Measurements from ENCODE around the gene WNT1.
A peak's percentile ranks its signal among the peaks of the same experiment; 100 is the strongest.

The WNT1 gene

DNA sequence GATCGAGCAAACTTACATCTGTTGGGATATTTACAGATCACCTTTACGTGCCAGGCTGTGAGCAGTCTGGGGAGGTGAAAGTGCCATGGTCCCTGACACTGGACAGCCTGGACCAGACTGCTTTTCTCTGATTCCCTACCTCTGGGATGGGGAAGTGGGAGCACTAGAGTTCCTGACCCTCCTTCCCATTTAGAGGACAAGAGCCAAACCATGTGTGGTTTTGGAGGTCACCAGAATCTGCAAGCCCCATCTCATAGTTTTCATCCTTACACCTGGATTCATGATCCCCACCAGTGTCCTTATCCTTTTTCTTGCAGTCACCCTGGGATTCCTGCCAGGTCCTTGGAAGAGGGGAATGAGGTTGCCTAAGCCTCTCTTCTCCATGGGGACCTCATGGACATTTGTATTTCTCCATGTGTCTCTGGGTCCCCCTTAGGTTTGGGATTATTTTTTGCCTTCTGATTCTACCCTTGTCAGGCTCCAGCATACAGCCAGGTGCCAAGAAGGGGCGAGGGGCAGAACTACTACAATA, 5.1 kb upstream of the WNT1 start:
- Histone ChIP-seq H3K9me3 (ENCODE audit: insufficient read depth, low read depth, low read length) (no peaks in the 10 kb centered on the region), H3K9me2 (replicated peaks; ENCODE audit: low read depth, low read length) (no peaks in the 10 kb centered on the region), H3K4me1 (ENCODE audit: insufficient read depth, low read length, poor library complexity, severe bottlenecking) (peaks cover 4% of the 10 kb centered on the region), H4K20me1 (ENCODE audit: insufficient read depth, low read length, poor library complexity, severe bottlenecking) (no peaks in the 10 kb centered on the region), H3F3A (ENCODE audit: low read depth) (no peaks in the 10 kb centered on the region), H3K4me2 (ENCODE audit: low read depth, low read length, poor library complexity, severe bottlenecking) (no peak overlapping the region), H2AFZ (ENCODE audit: low read length) (no peak overlapping the region), H3K9ac (ENCODE audit: low read depth, low read length, poor library complexity, severe bottlenecking) (no peak overlapping the region), H3K4me3 (ENCODE audit: low read length, poor library complexity, severe bottlenecking) (no peak overlapping the region), H3K36me3 (ENCODE audit: insufficient read depth, low read length) (no peaks in the 10 kb centered on the region), H3K27me3 (ENCODE audit: insufficient read depth, low read length, poor library complexity, severe bottlenecking) (peaks cover 8% of the 10 kb centered on the region), H3K79me2 (ENCODE audit: insufficient read depth, low read length) (no peaks in the 10 kb centered on the region)
- no peak for TF ChIP-seq EZH2phosphoT487 (IDR thresholded peaks at IDR 0.05; ENCODE audit: borderline replicate concordance)
- TF ChIP-seq, protein P1, sequence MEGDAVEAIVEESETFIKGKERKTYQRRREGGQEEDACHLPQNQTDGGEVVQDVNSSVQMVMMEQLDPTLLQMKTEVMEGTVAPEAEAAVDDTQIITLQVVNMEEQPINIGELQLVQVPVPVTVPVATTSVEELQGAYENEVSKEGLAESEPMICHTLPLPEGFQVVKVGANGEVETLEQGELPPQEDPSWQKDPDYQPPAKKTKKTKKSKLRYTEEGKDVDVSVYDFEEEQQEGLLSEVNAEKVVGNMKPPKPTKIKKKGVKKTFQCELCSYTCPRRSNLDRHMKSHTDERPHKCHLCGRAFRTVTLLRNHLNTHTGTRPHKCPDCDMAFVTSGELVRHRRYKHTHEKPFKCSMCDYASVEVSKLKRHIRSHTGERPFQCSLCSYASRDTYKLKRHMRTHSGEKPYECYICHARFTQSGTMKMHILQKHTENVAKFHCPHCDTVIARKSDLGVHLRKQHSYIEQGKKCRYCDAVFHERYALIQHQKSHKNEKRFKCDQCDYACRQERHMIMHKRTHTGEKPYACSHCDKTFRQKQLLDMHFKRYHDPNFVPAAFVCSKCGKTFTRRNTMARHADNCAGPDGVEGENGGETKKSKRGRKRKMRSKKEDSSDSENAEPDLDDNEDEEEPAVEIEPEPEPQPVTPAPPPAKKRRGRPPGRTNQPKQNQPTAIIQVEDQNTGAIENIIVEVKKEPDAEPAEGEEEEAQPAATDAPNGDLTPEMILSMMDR (conservative IDR thresholded peaks at IDR 0.05; ENCODE audit: low read length), result no peak; the same call in 1 of the 2 replicates

DNA sequence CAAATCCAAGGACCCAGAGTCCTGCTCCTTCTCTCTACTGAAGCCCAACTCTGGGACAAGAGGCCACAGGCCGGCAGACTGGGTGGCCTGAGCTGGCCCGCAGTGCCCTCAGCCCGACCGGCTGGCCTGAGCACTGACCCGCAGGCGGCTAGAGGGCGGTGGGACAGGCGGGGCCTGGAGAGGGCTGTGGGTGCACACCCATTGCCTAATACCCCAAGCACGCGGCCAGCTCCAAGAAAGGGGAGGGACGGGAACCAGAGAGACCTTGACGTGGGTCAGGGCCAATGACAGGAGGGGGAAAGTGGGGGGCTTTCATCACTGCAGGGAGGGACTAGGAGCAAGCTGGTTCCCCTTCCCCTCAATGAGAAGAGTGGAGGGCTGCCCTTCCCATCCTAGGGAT, 4.6 kb upstream of the WNT1 start:
- no peak overlapping the region for H2AFZ ChIP-seq (ENCODE audit: low read length)

DNA sequence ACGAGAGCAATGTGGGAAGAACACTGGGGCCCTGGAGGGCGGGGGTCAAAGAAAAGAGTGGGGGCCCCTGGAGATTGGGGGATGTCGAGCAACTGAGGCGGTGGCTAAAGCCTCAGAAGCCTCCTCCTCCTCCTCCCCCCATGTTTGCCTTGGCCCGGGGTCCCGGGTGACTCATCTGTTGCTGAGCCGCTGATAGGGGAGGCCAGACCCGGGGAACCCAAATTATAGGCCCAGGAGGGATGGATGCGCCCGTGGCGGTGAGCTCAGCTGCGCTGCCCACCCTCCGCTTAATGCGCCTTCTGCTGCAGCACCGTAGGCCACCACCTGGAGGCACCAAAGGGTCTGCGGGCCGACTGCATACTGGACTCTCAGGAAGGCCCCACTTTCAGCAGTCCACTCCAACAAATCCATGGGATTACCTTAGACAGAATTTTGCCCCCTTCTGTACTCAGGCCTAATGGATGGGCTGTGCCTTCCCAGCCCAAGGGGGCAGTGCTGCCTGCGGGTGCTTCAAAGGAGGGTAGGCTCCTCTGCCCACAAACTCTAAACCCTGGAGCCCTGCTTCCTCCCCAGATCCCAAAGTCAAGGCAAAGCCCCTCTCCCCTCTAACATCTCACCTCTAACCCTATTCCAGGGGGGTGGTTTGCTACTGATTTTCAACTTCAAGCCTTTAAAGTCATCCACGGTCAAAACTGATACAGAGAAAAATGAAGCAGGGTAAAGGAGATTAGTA, 4.0 kb upstream of the WNT1 start:
- TF ChIP-seq, protein P1 (conservative IDR thresholded peaks at IDR 0.05; ENCODE audit: low read length), result peak; percentile 52
- no peak for TF ChIP-seq EZH2phosphoT487 (IDR thresholded peaks at IDR 0.05; ENCODE audit: borderline replicate concordance)
- no peak overlapping the region for H2AFZ ChIP-seq (ENCODE audit: low read length)
- no peak overlapping the region for H3K4me3 ChIP-seq (ENCODE audit: low read length, poor library complexity, severe bottlenecking)
- no peaks in the 10 kb centered on the region for H4K20me1 ChIP-seq (ENCODE audit: insufficient read depth, low read length, poor library complexity, severe bottlenecking)
- H3K4me1 ChIP-seq (ENCODE audit: insufficient read depth, low read length, poor library complexity, severe bottlenecking), result peaks cover 4% of the 10 kb centered on the region
- no peak overlapping the region for H3K9ac ChIP-seq (ENCODE audit: low read depth, low read length, poor library complexity, severe bottlenecking)
- no peaks in the 10 kb centered on the region for H3K9me3 ChIP-seq (ENCODE audit: insufficient read depth, low read depth, low read length)
- peaks cover 8% of the 10 kb centered on the region for H3K27me3 ChIP-seq (ENCODE audit: insufficient read depth, low read length, poor library complexity, severe bottlenecking)
- no peaks in the 10 kb centered on the region for H3K79me2 ChIP-seq (ENCODE audit: insufficient read depth, low read length)
- H3K36me3 ChIP-seq (ENCODE audit: insufficient read depth, low read length), result no peaks in the 10 kb centered on the region
- no peak overlapping the region for H3K4me2 ChIP-seq (ENCODE audit: low read depth, low read length, poor library complexity, severe bottlenecking)
- no peaks in the 10 kb centered on the region for H3K9me2 ChIP-seq (replicated peaks; ENCODE audit: low read depth, low read length)
- no peaks in the 10 kb centered on the region for H3F3A ChIP-seq (ENCODE audit: low read depth)

More for the DNA sequence above, 4.6 kb upstream of the WNT1 start:
- Histone ChIP-seq H3K9me2 (replicated peaks; ENCODE audit: low read depth, low read length) (no peaks in the 10 kb centered on the region), H3K9ac (ENCODE audit: low read depth, low read length, poor library complexity, severe bottlenecking) (no peak overlapping the region), H3K36me3 (ENCODE audit: insufficient read depth, low read length) (no peaks in the 10 kb centered on the region), H3K79me2 (ENCODE audit: insufficient read depth, low read length) (no peaks in the 10 kb centered on the region), H3K4me1 (ENCODE audit: insufficient read depth, low read length, poor library complexity, severe bottlenecking) (peaks cover 4% of the 10 kb centered on the region), H3K27me3 (ENCODE audit: insufficient read depth, low read length, poor library complexity, severe bottlenecking) (peaks cover 8% of the 10 kb centered on the region), H3K4me3 (ENCODE audit: low read length, poor library complexity, severe bottlenecking) (no peak overlapping the region), H3K4me2 (ENCODE audit: low read depth, low read length, poor library complexity, severe bottlenecking) (no peak overlapping the region), H3F3A (ENCODE audit: low read depth) (no peaks in the 10 kb centered on the region), H4K20me1 (ENCODE audit: insufficient read depth, low read length, poor library complexity, severe bottlenecking) (no peaks in the 10 kb centered on the region), H3K9me3 (ENCODE audit: insufficient read depth, low read depth, low read length) (no peaks in the 10 kb centered on the region)
- TF ChIP-seq EZH2phosphoT487 (IDR thresholded peaks at IDR 0.05; ENCODE audit: borderline replicate concordance), result no peak
- TF ChIP-seq, protein P1 (conservative IDR thresholded peaks at IDR 0.05; ENCODE audit: low read length), result no peak

All from Loucy (cell line).